ENCODE data around the gene PLD4.

Gene PLD4

DNA sequence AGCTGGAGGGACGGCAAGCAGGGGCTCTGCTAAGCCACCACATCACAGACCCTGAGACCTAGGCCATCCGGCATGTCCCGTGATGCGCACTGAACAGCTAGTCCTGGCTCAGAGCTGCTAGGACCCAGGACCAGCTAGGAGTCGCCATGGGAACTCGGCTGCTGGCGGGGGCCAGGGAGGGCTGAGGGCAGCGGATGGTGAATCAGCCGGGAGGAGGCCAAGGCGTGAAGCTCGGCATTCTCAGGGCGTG lies 48.4 kb downstream of the PLD4 start:
- in situ Hi-C loops (cut with MboI; ENCODE audit: low sequenced_read_pairs) = no loop called here

DNA sequence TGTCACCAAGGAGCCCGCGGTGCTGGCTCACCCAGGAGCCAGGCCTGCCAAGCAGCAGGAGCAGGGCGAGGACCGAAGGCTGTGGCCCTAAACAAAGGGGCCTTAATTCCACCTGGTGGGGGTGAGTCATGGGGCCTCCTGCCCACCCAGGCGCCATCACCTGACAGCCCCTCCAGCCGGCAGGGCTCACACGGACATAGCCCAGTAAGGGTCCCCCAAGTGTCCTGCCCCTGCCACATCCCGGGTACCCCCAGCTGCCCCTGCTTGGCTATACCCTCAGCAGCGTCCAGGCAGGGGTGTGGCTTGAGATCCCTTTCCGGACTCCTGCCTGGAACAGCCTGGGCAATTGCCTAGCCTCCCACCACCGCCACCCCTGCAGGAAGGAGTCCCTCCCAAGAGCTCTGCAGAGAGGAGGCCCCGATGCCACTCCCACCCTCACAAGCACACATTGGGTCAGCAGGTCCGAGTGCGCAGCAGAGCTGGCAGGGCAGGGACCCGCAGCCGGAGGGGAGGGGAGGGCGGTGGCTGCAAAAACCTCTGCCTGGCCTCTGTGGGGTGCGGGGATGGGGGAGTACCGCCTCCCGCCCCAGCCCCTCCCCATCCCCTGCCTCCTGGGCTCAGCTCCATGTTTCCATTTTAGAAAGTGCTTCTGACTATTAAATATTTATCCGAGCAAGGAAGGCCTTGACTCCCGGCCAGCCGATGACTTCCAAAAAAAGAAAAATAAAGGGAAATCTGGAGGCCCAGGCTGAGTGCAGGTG lies 48.9 kb downstream of the PLD4 start:
- in situ Hi-C loops (cut with MboI; ENCODE audit: low sequenced_read_pairs) = no loop called here

DNA sequence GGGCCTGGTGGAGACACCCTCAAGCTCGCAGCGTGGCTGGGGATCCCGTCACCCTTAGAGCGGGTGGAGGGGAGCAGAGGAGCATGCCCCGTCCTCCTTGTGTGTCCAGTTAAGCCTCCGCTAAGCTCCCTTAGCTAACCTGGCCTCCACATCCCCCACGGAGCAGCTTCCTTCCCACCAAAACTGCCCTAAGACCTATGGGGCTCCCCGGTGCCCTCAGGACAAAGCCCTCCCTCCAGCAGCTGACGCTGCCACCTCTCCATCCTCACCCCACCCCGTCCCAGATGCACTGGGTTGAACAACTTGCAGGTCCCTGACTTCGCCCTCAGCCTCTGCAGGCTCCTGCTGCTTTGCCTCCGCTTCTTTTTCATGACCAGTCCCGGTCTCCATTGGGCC lies 49.5 kb downstream of the PLD4 start:
- in situ Hi-C loops (cut with MboI; ENCODE audit: low sequenced_read_pairs) = no loop called here

DNA sequence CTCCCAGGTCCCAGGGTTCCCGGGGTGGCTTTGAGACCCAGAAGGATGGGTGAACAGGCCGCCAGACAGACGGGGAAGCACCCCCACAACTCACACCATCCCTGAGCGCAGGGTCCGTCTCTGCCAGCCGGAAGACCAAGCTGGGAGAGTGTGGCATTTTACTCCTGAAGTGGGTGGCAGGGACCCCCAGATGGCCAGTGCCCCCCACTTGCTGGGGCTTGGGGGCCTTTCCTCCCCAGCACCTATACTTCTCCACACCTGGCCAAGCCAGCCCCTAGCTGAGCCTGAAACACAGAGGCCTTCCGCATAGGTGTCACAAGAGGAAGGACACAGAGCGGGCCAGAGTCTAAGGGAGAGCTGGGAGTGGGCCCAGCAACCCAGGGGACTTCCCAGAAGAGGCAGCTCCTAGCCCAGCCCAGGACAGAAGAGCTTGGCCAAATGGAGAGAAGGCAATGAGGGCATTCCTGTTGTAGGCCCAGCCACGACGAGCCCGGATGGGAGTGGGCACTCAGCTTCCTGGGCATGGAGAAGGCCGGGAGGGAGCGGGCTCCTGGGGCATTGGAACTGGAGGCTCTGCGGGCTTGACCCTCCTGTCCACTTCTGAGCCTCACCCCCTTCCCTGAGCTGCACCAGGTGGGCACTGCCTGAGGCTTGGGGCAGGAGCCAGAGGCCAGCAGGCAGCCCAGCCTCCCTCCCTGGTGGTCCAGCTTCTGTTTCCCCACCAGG lies 50.1 kb downstream of the PLD4 start:
- in situ Hi-C loops (cut with MboI; ENCODE audit: low sequenced_read_pairs) = no loop called here

DNA sequence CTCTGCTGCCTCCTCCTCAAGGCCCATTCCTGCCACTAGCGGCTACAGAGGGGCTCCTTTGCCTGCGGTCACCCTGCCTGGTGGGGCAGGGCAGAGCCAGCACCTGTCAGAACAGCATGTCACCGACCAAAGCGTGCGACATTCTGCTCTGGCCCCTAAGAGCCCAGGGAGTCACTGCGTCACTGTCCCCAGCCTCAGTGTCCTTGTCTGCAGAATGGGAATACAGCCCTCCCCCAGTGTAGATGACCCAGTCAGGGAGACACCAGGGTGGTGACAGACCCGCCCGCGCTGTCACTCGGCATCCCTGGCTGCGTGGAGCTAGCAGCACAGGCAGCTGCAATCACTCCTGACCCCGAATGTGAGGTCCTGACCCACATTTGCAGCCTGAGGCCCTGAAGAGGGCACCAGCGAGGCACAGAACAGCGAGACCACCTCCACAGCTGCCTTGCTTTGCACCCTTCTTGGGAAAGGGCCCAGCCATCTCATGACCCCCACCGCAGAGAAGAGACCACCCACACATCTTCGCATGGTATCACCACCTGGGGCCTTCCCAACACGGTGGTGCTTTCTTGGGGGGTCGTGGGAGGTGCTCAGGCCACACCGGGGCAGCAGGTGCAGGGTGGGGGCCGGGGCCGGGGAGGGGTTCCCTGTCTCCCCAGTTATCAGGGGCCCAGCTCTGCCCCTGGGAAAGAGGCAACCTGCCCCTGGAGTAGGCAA lies 51.0 kb downstream of the PLD4 start:
- in situ Hi-C loops (cut with MboI; ENCODE audit: low sequenced_read_pairs) = no loop called here

GRCh38 chr14:104976198-104977007 lies 51.7 kb downstream of the PLD4 start:
- in situ Hi-C loops (cut with MboI; ENCODE audit: low sequenced_read_pairs) = no loop called here

- in situ Hi-C loops (cut with MboI; ENCODE audit: low sequenced_read_pairs) = no loop called here
Observed at GRCh38 chr14:104977008-104977680, 52.5 kb downstream of the PLD4 start.

DNA sequence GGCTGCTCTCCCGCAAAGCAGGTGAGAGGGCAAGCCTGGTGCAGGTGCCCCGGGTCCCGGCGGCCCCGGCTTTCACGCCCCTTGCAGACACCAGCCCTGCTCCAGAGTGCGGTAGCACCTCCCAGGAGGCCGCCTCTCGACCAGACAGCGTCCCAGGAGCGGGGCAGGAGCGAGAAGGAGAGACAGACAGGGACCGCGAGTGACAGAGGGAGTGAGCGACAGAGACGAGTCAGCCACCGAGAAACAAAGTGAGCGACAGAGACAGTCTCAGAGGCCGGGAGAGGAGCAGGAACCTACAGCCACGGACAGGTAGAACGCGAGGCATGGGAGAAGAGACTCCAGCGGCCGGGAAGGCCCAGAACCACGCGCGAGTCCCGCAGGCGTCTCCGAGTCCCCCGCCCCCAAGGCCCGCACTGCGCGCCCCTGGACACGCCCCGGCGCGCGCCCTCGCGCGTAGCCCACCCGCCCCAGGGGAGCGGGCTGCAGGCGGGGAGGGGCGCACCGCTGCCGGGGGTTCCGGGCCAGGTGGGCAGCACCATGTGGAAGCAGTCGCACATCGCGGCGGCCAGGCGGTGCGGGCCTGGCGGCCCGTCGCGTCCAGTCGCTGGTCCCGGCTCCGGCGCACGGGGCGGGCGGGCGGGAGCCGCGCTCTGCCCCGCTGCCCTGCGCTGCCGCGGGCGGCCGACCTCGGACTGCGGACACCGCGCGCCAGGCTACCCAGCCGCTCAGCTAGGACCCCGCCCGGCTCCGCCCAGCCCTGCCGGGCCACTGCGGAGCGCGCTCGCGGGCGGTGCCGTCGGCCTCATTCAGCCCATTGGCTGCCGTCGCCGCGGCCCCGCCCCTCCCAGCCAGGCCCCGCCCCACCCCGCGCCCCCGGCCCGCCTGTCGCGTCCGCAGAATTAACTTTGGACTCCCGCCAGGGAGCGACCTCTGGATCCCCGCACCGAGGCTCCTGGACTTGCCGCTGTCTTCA lies 53.3 kb downstream of the PLD4 start, which contains the start of gene AHNAK2:
Gene AHNAK2 (minus strand): TSS at position 694 of the 973 bp plus-strand sequence. CDS start 137 bp downstream, at position 557.
- in situ Hi-C loops (cut with MboI; ENCODE audit: low sequenced_read_pairs) = no loop called here

- in situ Hi-C loops (cut with MboI; ENCODE audit: low sequenced_read_pairs) = no loop called here
Observed at GRCh38 chr14:104978746-104979691, 54.3 kb downstream of the PLD4 start.

GRCh38 chr14:104979758-104980610 lies 55.3 kb downstream of the PLD4 start:
- in situ Hi-C loops (cut with MboI; ENCODE audit: low sequenced_read_pairs) = no loop called here

- in situ Hi-C loops (cut with MboI; ENCODE audit: low sequenced_read_pairs) = no loop called here
Observed at GRCh38 chr14:104980611-104981531, 56.2 kb downstream of the PLD4 start.

DNA sequence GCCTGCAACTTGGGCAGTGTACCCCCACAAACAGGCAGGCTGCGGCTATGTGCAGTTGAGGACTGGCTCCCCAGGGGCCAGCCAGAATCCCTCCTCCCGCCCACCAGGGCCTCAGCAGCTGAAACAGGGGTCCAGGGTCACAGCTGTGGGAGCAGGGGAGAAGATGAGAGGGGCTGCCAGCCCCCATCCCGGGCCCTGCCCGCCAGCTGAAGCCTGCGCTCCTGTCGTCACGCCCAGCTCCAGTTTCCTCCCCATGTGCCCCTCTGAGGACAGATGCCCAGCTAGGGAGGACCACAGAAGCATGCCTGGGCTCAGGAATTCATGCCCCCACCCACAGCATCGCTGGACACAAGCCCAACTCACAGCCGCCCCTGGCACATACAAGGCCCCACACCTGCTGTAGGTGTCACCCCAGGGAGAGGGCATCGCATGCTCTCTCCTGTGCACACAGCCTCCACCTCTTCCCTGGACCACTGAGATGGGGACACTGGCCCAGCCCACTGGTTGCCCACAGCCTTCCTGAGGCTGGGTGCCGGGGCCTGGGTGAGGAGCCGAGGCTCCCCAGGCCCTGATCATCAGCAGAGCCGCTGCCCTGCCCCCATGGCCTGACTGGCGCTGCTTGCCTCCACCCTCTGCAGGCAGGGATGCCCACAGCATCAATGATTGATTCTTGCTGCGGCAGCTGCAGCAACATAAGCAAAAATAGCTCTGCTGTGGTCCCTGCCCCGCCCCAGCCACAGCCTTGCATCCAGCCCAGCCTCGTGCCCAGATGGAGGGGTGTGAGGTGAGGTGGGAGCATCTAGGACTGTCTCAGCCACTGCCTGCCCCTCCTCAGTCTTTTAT lies 57.2 kb downstream of the PLD4 start:
- in situ Hi-C loops (cut with MboI; ENCODE audit: low sequenced_read_pairs) = no loop called here

GRCh38 chr14:104982548-104983230 lies 58.0 kb downstream of the PLD4 start:
- in situ Hi-C loops (cut with MboI; ENCODE audit: low sequenced_read_pairs) = no loop called here
